CD4-positive, alpha-beta memory T cell (primary cell): ENCODE measurements around the gene RFC5. TPM values are rescaled to one million over a fixed set of nuclear protein-coding genes. Genes with fewer than 3 reads are reported as not detected.
A peak's percentile ranks its signal among the peaks of the same experiment; 100 is the strongest.

ENCODE experiments used
- CTCF ChIA-PET: fragments of 350-600 bp; sonication (Branson Sonifier 250); formaldehyde crosslinking; loops from one replicate; lab custom pipeline; 2021; ENCODE audit warnings: inconsistent platforms; ENCODE audit not compliant: partially characterized antibody; lab: Charles Lee
- POLR2A ChIA-PET: fragments of 350-600 bp; sonication (Branson Sonifier 250); formaldehyde crosslinking; loops from one replicate; lab custom pipeline; 2021; ENCODE audit not compliant: partially characterized antibody; lab: Charles Lee
- DNase-seq, 5 donors: peaks; one replicate each; pipeline versions ENCODE4 v3.0.0 to v3.0.0-alpha.2; 2020 to 2022; ENCODE audit warnings: mixed read lengths in 1 of 5
- H3K27ac ChIP-seq: one replicate; pipeline ENCODE4 v1.7.0; 2013; ENCODE audit warnings: low read depth, low read length
- H3K27me3 ChIP-seq: 2 replicates; pipeline ENCODE4 v1.7.0; 2013; ENCODE audit warnings: mild to moderate bottlenecking, low read length, moderate library complexity; ENCODE audit not compliant: insufficient read depth
- H3K36me3 ChIP-seq: 2 replicates; pipeline ENCODE4 v1.7.0; 2013; ENCODE audit warnings: mild to moderate bottlenecking, low read length, moderate library complexity; ENCODE audit not compliant: insufficient read depth
- H3K4me1 ChIP-seq: 2 replicates; pipeline ENCODE4 v1.7.0; 2013; ENCODE audit warnings: mild to moderate bottlenecking, low read length, moderate library complexity; ENCODE audit not compliant: insufficient read depth
- H3K4me3 ChIP-seq, 2 donors: one replicate each; pipeline ENCODE4 v1.7.0; 2013; ENCODE audit warnings: low read length in 2 of 2, mild to moderate bottlenecking in 1 of 2
- H3K9me3 ChIP-seq, 2 donors: one replicate each; pipeline ENCODE4 v1.7.0; 2013; ENCODE audit warnings: low read length in 2 of 2, control low read depth in 1 of 2; ENCODE audit not compliant: control insufficient read depth in 1 of 2
- H3K27ac Mint-ChIP-seq, 7 donors: one replicate each; pipeline ENCODE4 v1.8.0; 2020 to 2021; ENCODE audit warnings: mixed read lengths in 7 of 7, mild to moderate bottlenecking in 6 of 7, inconsistent platforms in 3 of 7, moderate library complexity in 3 of 7
- H3K27me3 Mint-ChIP-seq, 2 donors: one replicate each; pipeline ENCODE4 v1.8.0; 2020 to 2021; ENCODE audit warnings: mixed read lengths in 2 of 2
- H3K36me3 Mint-ChIP-seq, 2 donors: one replicate each; pipeline ENCODE4 v1.8.0; 2020 to 2021; ENCODE audit warnings: mixed read lengths in 2 of 2, inconsistent platforms in 1 of 2, mild to moderate bottlenecking in 1 of 2
- H3K4me1 Mint-ChIP-seq, 4 donors: one replicate each; pipeline ENCODE4 v1.8.0; 2020 to 2021; ENCODE audit warnings: mixed read lengths in 4 of 4, mild to moderate bottlenecking in 1 of 4
- H3K4me3 Mint-ChIP-seq, 8 donors: one replicate each; pipeline ENCODE4 v1.8.0; 2020 to 2021; ENCODE audit warnings: mixed read lengths in 8 of 8, mild to moderate bottlenecking in 7 of 8, moderate library complexity in 6 of 8, inconsistent platforms in 3 of 8
- H3K9me3 Mint-ChIP-seq, 8 donors: one replicate each; pipeline ENCODE4 v1.8.0; 2020 to 2021; ENCODE audit warnings: mixed read lengths in 8 of 8, mild to moderate bottlenecking in 5 of 8, inconsistent platforms in 3 of 8, moderate library complexity in 1 of 8
- intact Hi-C: fragments of 100-400 bp; cut with micrococcal nuclease; formaldehyde crosslinking; loops from one replicate; pipeline ENCODE4 v1.15.1; 2023
- polyA plus RNA-seq, 2 donors: library from polyadenylated mRNA; unstranded; fragments of 300-500 nt; fragmentation: Illumina TruSeq; gene quantifications; one replicate each; pipeline ENCODE4 v1.2.3, GENCODE V29; 2021
- total RNA-seq, 2 experiments: library from RNA; stranded (reverse); gene quantifications; one replicate each; pipeline ENCODE4 v1.2.3, GENCODE V29; 2021

RFC5 gene
- total and polyA plus RNA-seq, 4 experiments from 2014 or later = 13.5 to 17.5 (median 17.2) TPM

DNA sequence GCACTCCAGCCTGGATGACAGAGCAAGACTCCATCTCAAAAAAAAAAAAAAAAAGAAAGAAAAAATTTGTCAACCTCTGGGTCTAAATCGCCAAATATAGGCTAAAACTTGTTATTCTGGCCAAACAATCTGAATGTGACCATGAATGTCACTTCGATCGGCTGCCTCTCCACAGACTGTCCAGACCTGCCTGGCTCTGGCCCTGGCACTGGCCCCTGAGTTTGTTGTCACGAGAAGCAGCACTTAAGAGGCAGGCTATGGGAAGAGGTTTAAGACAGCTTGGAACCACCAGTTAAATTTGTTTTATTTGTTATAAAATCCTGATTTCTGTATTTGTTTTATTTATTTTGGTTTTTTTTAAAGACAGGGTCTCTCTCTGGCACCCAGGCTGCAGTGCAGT lies 29.9 kb downstream of the RFC5 start:
- H3K36me3 Mint-ChIP-seq = peaks cover 52 to 60% of the 10 kb centered on the region in 2 donors
- H3K27ac Mint-ChIP-seq = no peak overlapping the region
- no peaks in the 10 kb centered on the region for H3K27me3 Mint-ChIP-seq
- Histone ChIP-seq H3K4me3 (no peak overlapping the region), H3K4me1 (no peaks in the 10 kb centered on the region), H3K9me3 (no peaks in the 10 kb centered on the region), H3K27ac (no peak overlapping the region), H3K27me3 (no peaks in the 10 kb centered on the region), H3K36me3 (peaks cover 20% of the 10 kb centered on the region)
- no peaks in the 10 kb centered on the region for H3K9me3 Mint-ChIP-seq
- DNase-seq = no peak
- POLR2A ChIA-PET = interaction anchor here (1.2 to 1.4 kb wide), 2 partner anchors 14 to 326 kb away, joined by 3 read pairs; partner anchors contain the start of gene TAOK3
- CTCF ChIA-PET = interaction anchor here (0.8 to 6.2 kb wide), 3 partner anchors 10 to 18 kb away, joined by 3 to 42 read pairs (median 10); no protein-coding TSS in a partner anchor
- intact Hi-C loops = no loop called here
- H3K4me3 Mint-ChIP-seq = peak overlapping the region in 1 of 8 donors; percentile 48
- H3K4me1 Mint-ChIP-seq = peaks cover 7 to 21% (median 12%) of the 10 kb centered on the region in 4 donors

DNA sequence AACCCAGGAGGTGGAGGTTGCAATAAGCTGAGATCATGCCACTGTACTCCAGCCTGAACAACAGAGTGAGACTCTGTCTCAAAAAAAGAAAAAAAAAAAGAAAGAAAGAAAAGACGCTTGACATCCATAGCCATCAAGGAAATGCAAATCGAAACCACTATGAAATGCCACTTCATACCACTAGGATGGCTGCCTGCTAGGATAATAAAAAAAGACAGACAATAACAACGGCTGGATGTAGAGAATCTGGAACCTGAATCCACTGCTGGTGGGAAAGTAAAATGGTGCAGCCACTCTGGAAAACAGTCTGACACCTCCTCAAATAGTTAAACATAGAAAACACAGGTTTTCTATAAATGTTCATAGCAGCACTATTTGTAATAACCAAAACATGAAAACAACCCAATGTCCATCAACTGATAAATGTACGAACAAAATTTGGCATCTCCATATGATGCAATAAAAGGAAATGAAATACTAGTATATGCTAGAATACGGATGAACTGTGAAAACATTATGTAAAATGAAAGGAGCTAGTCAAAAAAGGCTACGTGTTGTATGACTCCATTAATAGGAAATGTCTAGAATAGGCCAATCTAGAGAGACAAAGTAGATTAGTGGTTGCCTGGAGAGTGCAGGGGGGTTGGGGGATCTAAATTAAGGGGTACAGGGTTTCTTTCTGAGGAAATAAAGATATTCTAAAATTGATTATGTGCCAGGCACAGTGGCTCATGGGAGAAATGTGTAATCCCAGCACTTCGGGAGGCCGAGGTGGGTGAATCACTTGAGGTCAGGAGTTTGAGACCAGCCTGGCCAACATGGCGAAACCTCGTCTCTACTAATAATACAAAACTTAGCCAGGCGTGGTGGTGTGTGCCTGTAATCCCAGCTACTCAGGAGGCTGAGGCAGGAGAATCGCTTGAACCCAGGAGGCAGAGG lies 34.7 kb downstream of the RFC5 start:
- peak overlapping the region in 4 of 8 donors; percentile 2 to 36 (median 18) for H3K4me3 Mint-ChIP-seq
- H3K4me1 Mint-ChIP-seq = peaks cover 21 to 41% (median 36%) of the 10 kb centered on the region in 4 donors
- Histone ChIP-seq H3K27ac (no peak overlapping the region), H3K36me3 (no peaks in the 10 kb centered on the region), H3K9me3 (no peaks in the 10 kb centered on the region), H3K27me3 (no peaks in the 10 kb centered on the region), H3K4me1 (peaks cover 17% of the 10 kb centered on the region), H3K4me3 (no peak overlapping the region)
- H3K9me3 Mint-ChIP-seq = no peaks in the 10 kb centered on the region
- no peaks in the 10 kb centered on the region for H3K27me3 Mint-ChIP-seq
- ChIA-PET POLR2A (interaction anchor here (1.1 to 1.2 kb wide), 2 partner anchors 10 kb away, joined by 3 to 4 read pairs; partner anchors contain the start of gene WSB2), CTCF (interaction anchor here (0.9 to 1.5 kb wide), 2 partner anchors 16 to 178 kb away, joined by 4 to 6 read pairs; no protein-coding TSS in a partner anchor)
- H3K36me3 Mint-ChIP-seq = peaks cover 22 to 42% of the 10 kb centered on the region in 2 donors
- intact Hi-C loops = no loop called here
- peak overlapping the region; percentile 39 to 90 (median 62) for H3K27ac Mint-ChIP-seq
- DNase-seq = no peak

DNA sequence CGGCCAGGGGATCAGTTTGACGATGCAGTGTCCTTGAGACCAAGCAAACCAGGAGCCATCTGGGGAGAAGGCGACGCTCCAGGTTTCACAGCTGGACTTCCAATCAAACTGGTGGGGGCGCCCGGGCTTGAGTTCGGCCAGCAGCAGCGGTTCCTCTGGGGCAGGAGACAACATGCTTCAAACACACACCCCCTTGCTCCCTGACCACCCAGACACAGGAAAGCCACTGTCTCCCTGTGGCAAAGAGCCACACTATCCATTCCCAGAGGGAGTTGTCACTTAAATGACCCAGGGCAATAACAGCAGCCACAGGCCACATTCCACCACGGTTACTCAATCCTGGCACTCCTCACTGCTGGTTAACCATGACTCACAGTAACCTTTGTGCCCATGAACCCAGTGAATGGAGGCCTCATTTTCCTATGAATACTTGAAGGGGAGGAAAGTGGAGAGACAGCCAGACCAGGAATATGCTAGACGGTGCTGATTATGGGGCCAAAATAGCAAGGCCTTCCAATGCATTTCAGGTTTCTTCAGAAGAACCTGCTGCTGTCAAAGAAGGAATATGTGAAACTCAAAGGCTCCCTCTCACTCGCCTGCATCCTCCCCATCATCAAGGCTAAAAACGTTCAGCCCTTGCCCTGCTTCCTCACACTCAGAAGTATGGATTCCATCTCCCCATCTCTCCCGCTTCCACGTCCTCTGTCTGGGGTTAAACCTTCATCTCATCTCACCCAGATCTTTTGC lies 36.0 kb downstream of the RFC5 start:
- peak overlapping the region; percentile 4 for H3K27ac ChIP-seq
- intact Hi-C loops = no loop called here
- H3K9me3 Mint-ChIP-seq = no peaks in the 10 kb centered on the region
- no peaks in the 10 kb centered on the region for H3K27me3 ChIP-seq
- CTCF ChIA-PET = interaction anchor here (0.9 to 3.2 kb wide), 5 partner anchors 8 to 179 kb away, joined by 3 to 31 read pairs (median 4); no protein-coding TSS in a partner anchor
- peaks cover 17% of the 10 kb centered on the region for H3K4me1 ChIP-seq
- DNase-seq = no peak
- H3K27me3 Mint-ChIP-seq = no peaks in the 10 kb centered on the region
- H3K36me3 Mint-ChIP-seq = peaks cover 15 to 37% of the 10 kb centered on the region in 2 donors
- H3K9me3 ChIP-seq = no peaks in the 10 kb centered on the region
- H3K36me3 ChIP-seq = no peaks in the 10 kb centered on the region
- peak overlapping the region; percentile 83 to 95 (median 91) for H3K27ac Mint-ChIP-seq
- H3K4me3 ChIP-seq = no peak overlapping the region
- peaks cover 22 to 47% (median 34%) of the 10 kb centered on the region in 4 donors for H3K4me1 Mint-ChIP-seq
- H3K4me3 Mint-ChIP-seq = peak overlapping the region in 6 of 8 donors; percentile 6 to 65 (median 46)
- POLR2A ChIA-PET = interaction anchor here (0.8 to 1.7 kb wide), 4 partner anchors 9 to 18 kb away, joined by 3 to 12 read pairs (median 4); partner anchors contain the start of gene WSB2

GRCh38 chr12:118053071-118053985 lies 36.8 kb downstream of the RFC5 start:
- Histone ChIP-seq H3K36me3 (no peaks in the 10 kb centered on the region), H3K27ac (peak overlapping the region; percentile 4), H3K4me1 (peaks cover 17% of the 10 kb centered on the region), H3K9me3 (no peaks in the 10 kb centered on the region), H3K4me3 (no peak overlapping the region), H3K27me3 (no peaks in the 10 kb centered on the region)
- H3K4me1 Mint-ChIP-seq = peaks cover 22 to 48% (median 34%) of the 10 kb centered on the region in 4 donors
- no peaks in the 10 kb centered on the region for H3K27me3 Mint-ChIP-seq
- H3K9me3 Mint-ChIP-seq = no peaks in the 10 kb centered on the region
- peak overlapping the region; percentile 6 to 65 (median 46) for H3K4me3 Mint-ChIP-seq
- H3K36me3 Mint-ChIP-seq = peaks cover 15 to 33% of the 10 kb centered on the region in 2 donors
- DNase-seq = peak in 4 of 5 donors; percentile 29 to 58 (median 42)
- CTCF ChIA-PET = interaction anchor here (1.0 to 3.2 kb wide), 4 partner anchors 9 to 178 kb away, joined by 3 to 31 read pairs (median 4); no protein-coding TSS in a partner anchor
- POLR2A ChIA-PET = interaction anchor here (0.8 to 1.7 kb wide), 3 partner anchors 8 to 19 kb away, joined by 3 to 12 read pairs (median 5); no protein-coding TSS in a partner anchor
- intact Hi-C loops = no loop called here
- peak overlapping the region; percentile 83 to 95 (median 91) for H3K27ac Mint-ChIP-seq

GRCh38 chr12:118055144-118055557 lies 38.6 kb downstream of the RFC5 start:
- H3K4me1 Mint-ChIP-seq = peaks cover 32 to 67% (median 45%) of the 10 kb centered on the region in 4 donors
- ChIA-PET POLR2A (interaction anchor here (0.6 to 0.8 kb wide), 2 partner anchors 9 to 322 kb away, joined by 3 read pairs; no protein-coding TSS in a partner anchor), CTCF (interaction anchor here (0.6 to 4.4 kb wide), 15 partner anchors 9 to 344 kb away, joined by 3 to 42 read pairs (median 3); partner anchors contain the start of genes RFC5 and SUDS3)
- H3K36me3 Mint-ChIP-seq = peaks cover 9 to 29% of the 10 kb centered on the region in 2 donors
- intact Hi-C loops = loop anchor here (1.0 kb wide), 1 partner anchor 181 kb away; no protein-coding TSS in a partner anchor
- H3K4me1 ChIP-seq = peaks cover 28% of the 10 kb centered on the region
- no peak overlapping the region for H3K27ac ChIP-seq
- H3K9me3 Mint-ChIP-seq = no peaks in the 10 kb centered on the region
- no peaks in the 10 kb centered on the region for H3K27me3 ChIP-seq
- no peaks in the 10 kb centered on the region for H3K9me3 ChIP-seq
- H3K27ac Mint-ChIP-seq = peak overlapping the region in 6 of 7 donors; percentile 75 to 85 (median 80)
- H3K4me3 Mint-ChIP-seq = peak overlapping the region in 4 of 8 donors; percentile 6 to 60 (median 50)
- no peaks in the 10 kb centered on the region for H3K27me3 Mint-ChIP-seq
- peak; percentile 64 to 81 (median 69) for DNase-seq
- no peak overlapping the region for H3K4me3 ChIP-seq
- H3K36me3 ChIP-seq = no peaks in the 10 kb centered on the region
